ENCODE data around the gene HOXD13. TPM values are rescaled to one million over a fixed set of nuclear protein-coding genes. Genes with fewer than 3 reads are reported as not detected.
A peak's percentile ranks its signal among the peaks of the same experiment; 100 is the strongest.

Gene HOXD13
- total RNA-seq, 4 donors from 2014 or later: 0.32 TPM; not detected in 3

GRCh38 chr2:176079831-176080539 is 12.5 kb upstream of the HOXD13 start:
- no peaks in the 10 kb centered on the region for H3K9me3 ChIP-seq
- in situ Hi-C loops (cut with MboI; ENCODE audit: low pct_ligation_motif_present in 1 of 4, low pct_unique_long_range_greater_than_20kb in 1 of 4, low sequenced_read_pairs in 3 of 4): loop anchor here in 3 of 4 donors (10.0 to 25.0 kb wide), 4 partner anchors 393 to 718 kb away; no protein-coding TSS in a partner anchor
- peaks cover 99% of the 10 kb centered on the region for H3K27me3 ChIP-seq
- 1% methylated on average over 41 of the region's 86 CpGs; no CpG with 5 or more reads in 1 of the 2 donors for WGBS, 2 donors (ENCODE audit: low coverage in 1 of 2)
- TF ChIP-seq POLR2AphosphoS5 (IDR thresholded peaks at IDR 0.05): no peak
- TF ChIP-seq CTCF (IDR thresholded peaks at IDR 0.05): peak; percentile 57 to 83 (median 69)
- H3K4me1 ChIP-seq: peaks cover 8 to 36% (median 26%) of the 10 kb centered on the region in 4 donors
- H3K4me3 ChIP-seq: peak overlapping the region in 3 of 4 donors; percentile 13 to 48 (median 26)
- DNase-seq: no peak
- no peak overlapping the region for H3K27ac ChIP-seq
- no peaks in the 10 kb centered on the region for H3K36me3 ChIP-seq
- intact Hi-C loops (cut with DNase I; ENCODE audit: low total_unique reads): loop anchor here (10.0 kb wide), 2 partner anchors 495 to 825 kb away; no protein-coding TSS in a partner anchor

- H3K9me3 ChIP-seq: no peaks in the 10 kb centered on the region
- DNase-seq: peak; percentile 49
- whole genome bisulfite sequencing, 2 donors (ENCODE audit: low coverage in 1 of 2): 19 to 35% methylated on average over 14 to 67 of the region's 68 CpGs
- H3K4me1 ChIP-seq: peaks cover 8 to 41% (median 30%) of the 10 kb centered on the region in 4 donors
- peaks cover 99% of the 10 kb centered on the region for H3K27me3 ChIP-seq
- in situ Hi-C loops (cut with MboI; ENCODE audit: low pct_ligation_motif_present in 1 of 4, low pct_unique_long_range_greater_than_20kb in 1 of 4, low sequenced_read_pairs in 3 of 4) (loop anchor here in 2 of 4 donors (25.0 kb wide), 2 partner anchors 393 to 718 kb away; no protein-coding TSS in a partner anchor), intact Hi-C loops (cut with DNase I; ENCODE audit: low total_unique reads) (loop anchor here (10.0 kb wide), 2 partner anchors 496 to 826 kb away; no protein-coding TSS in a partner anchor)
- H3K4me3 ChIP-seq: peak overlapping the region in 2 of 4 donors; percentile 21 to 48
- H3K36me3 ChIP-seq: no peaks in the 10 kb centered on the region
- TF ChIP-seq POLR2AphosphoS5 (IDR thresholded peaks at IDR 0.05) (peak in 1 of 3 donors; percentile 6), POLR2A (IDR thresholded peaks at IDR 0.05) (no peak)
- H3K27ac ChIP-seq: no peak overlapping the region
These were observed 11.8 kb upstream of the HOXD13 start for GRCh38 chr2:176080540-176081375.

- in situ Hi-C loops (cut with MboI; ENCODE audit: low pct_ligation_motif_present in 1 of 4, low pct_unique_long_range_greater_than_20kb in 1 of 4, low sequenced_read_pairs in 3 of 4): loop anchor here in 2 of 4 donors (25.0 kb wide), 2 partner anchors 394 to 719 kb away; no protein-coding TSS in a partner anchor
- H3K4me3 ChIP-seq: no peak overlapping the region
- DNase-seq: no peak
- 9 to 15% methylated on average over 17 of the region's 17 CpGs for WGBS, 2 donors (ENCODE audit: low coverage in 1 of 2)
- no peaks in the 10 kb centered on the region for H3K36me3 ChIP-seq
- TF ChIP-seq POLR2AphosphoS5 (IDR thresholded peaks at IDR 0.05) (peak in 1 of 3 donors; percentile 37), CTCF (IDR thresholded peaks at IDR 0.05) (no peak)
- H3K9me3 ChIP-seq: no peaks in the 10 kb centered on the region
- peaks cover 99% of the 10 kb centered on the region for H3K27me3 ChIP-seq
- H3K4me1 ChIP-seq: peaks cover 8 to 48% (median 34%) of the 10 kb centered on the region in 4 donors
- intact Hi-C loops (cut with DNase I; ENCODE audit: low total_unique reads): loop anchor here (10.0 kb wide), 2 partner anchors 497 to 827 kb away; no protein-coding TSS in a partner anchor
- H3K27ac ChIP-seq: no peak overlapping the region
These were observed 11.1 kb upstream of the HOXD13 start for GRCh38 chr2:176081376-176081836.

GRCh38 chr2:176081837-176082524 is 10.5 kb upstream of the HOXD13 start:
- in situ Hi-C loops (cut with MboI; ENCODE audit: low pct_ligation_motif_present in 1 of 4, low pct_unique_long_range_greater_than_20kb in 1 of 4, low sequenced_read_pairs in 3 of 4): loop anchor here in 2 of 4 donors (25.0 kb wide), 2 partner anchors 395 to 720 kb away; no protein-coding TSS in a partner anchor
- TF ChIP-seq POLR2AphosphoS5 (IDR thresholded peaks at IDR 0.05) (peak in 1 of 3 donors; percentile 40), EP300 (IDR thresholded peaks at IDR 0.05; ENCODE audit: low read depth) (no peak), CTCF (IDR thresholded peaks at IDR 0.05) (no peak)

More at GRCh38 chr2:176081837-176082524, 10.5 kb upstream of the HOXD13 start:
- H3K27me3 ChIP-seq: peaks cover 99% of the 10 kb centered on the region
- no peak overlapping the region for H3K27ac ChIP-seq
- no peak for DNase-seq
- peaks cover 8 to 48% (median 34%) of the 10 kb centered on the region in 4 donors for H3K4me1 ChIP-seq
- no peaks in the 10 kb centered on the region for H3K36me3 ChIP-seq
- no peaks in the 10 kb centered on the region for H3K9me3 ChIP-seq
- no peak overlapping the region for H3K4me3 ChIP-seq
- WGBS, 2 donors (ENCODE audit: low coverage in 1 of 2): 0 to 13% methylated on average over 1 to 62 of the region's 62 CpGs
- intact Hi-C loops (cut with DNase I; ENCODE audit: low total_unique reads): loop anchor here (10.0 kb wide), 2 partner anchors 497 to 827 kb away; no protein-coding TSS in a partner anchor
